K562 (cell line): ENCODE data around the gene CCDC167. TPM values are rescaled to one million over a fixed set of nuclear protein-coding genes. Genes with fewer than 3 reads are reported as not detected.

Experiments
- BCOR ChIP-seq: fragments of 450-650 bp; IDR thresholded peaks from 2 replicates; pipeline ENCODE4 v1.6.1; 2016
- FOXA3 ChIP-seq, 2 experiments: fragments of 450-650 bp in 1 of 2; sonication (generic) in 1 of 2; formaldehyde crosslinking; IDR thresholded peaks in 1 of 2; conservative IDR thresholded peaks in 1 of 2; 2 replicates each; pipeline versions ENCODE4 v1.4.0 to v1.8.0; 2020 to 2022; ENCODE audit warnings: mild to moderate bottlenecking in 2 of 2, missing genetic modification reagents in 1 of 2
- GABPB2 ChIP-seq: fragments of 250-450 bp; sonication (Bioruptor Pico); conservative IDR thresholded peaks from 2 replicates; pipeline ENCODE4 v1.5.1; 2021; ENCODE audit warnings: mild to moderate bottlenecking
- GATA2 ChIP-seq: sonication (generic); formaldehyde crosslinking; IDR thresholded peaks from 2 replicates; pipeline ENCODE4 v1.4.0; 2020; ENCODE audit warnings: mild to moderate bottlenecking, missing genetic modification reagents
- GTF2E2 ChIP-seq: fragments of 200-800 bp; sonication (Bioruptor generic); IDR thresholded peaks from 2 replicates; pipeline ENCODE4 v1.6.1; 2016; ENCODE audit warnings: missing genetic modification characterization, missing compliant biosample characterization
- HNRNPK ChIP-seq: fragments of 200-400 bp; formaldehyde crosslinking; IDR thresholded peaks from one replicate; pipeline ENCODE4 v1.6.1; 2018; ENCODE audit warnings: mild to moderate bottlenecking, low read depth, low read length; ENCODE audit not compliant: poor library complexity, severe bottlenecking
- MCM7 ChIP-seq, 2 experiments: fragments of 450-650 bp; IDR thresholded peaks; 2 replicates each; pipeline ENCODE4 v1.6.1; 2016 to 2018
- NFE2L1 ChIP-seq: fragments of 450-650 bp; IDR thresholded peaks from 2 replicates; pipeline ENCODE4 v1.6.1; 2016; ENCODE audit warnings: missing genetic modification characterization, low read depth, mild to moderate bottlenecking, missing compliant biosample characterization, moderate library complexity, borderline replicate concordance
- NFXL1 ChIP-seq: fragments of 450-650 bp; formaldehyde crosslinking; IDR thresholded peaks from 2 replicates; pipeline ENCODE4 v1.4.0; 2021; ENCODE audit warnings: mild to moderate bottlenecking
- NR2C1 ChIP-seq, 2 experiments: fragments of 450-650 bp; IDR thresholded peaks; 2 replicates each; pipeline ENCODE4 v1.6.1; 2017; ENCODE audit warnings: mild to moderate bottlenecking in 2 of 2, antibody characterized with exemption in 1 of 2, inconsistent platforms in 1 of 2, missing compliant biosample characterization in 1 of 2, missing genetic modification characterization in 1 of 2
- PRPF4 ChIP-seq: fragments of 200-400 bp; formaldehyde crosslinking; IDR thresholded peaks from one replicate; pipeline ENCODE4 v1.6.1; 2017; ENCODE audit warnings: low read length, low read depth, mild to moderate bottlenecking; ENCODE audit not compliant: insufficient read depth, poor library complexity, severe bottlenecking
- RBBP5 ChIP-seq: fragments of 200-600 bp; sonication (generic); IDR thresholded peaks from 2 replicates; pipeline ENCODE4 v1.6.1; 2012; ENCODE audit warnings: borderline replicate concordance, mild to moderate bottlenecking, low read length, control low read depth, inconsistent platforms; ENCODE audit not compliant: insufficient read depth, poor library complexity, severe bottlenecking
- RCOR1 ChIP-seq, 2 experiments: IDR thresholded peaks; 2 replicates each; pipeline ENCODE4 v1.6.1; 2012; ENCODE audit warnings: low read depth in 2 of 2, low read length in 2 of 2, borderline replicate concordance in 1 of 2, improper control_type of control experiment in 1 of 2
- SAP30 ChIP-seq: fragments of 200-600 bp; sonication (generic); IDR thresholded peaks from 2 replicates; pipeline ENCODE4 v1.6.1; 2012; ENCODE audit warnings: borderline replicate concordance, low read depth, mild to moderate bottlenecking, moderate library complexity, low read length, control low read depth, inconsistent platforms; ENCODE audit not compliant: insufficient read depth, poor library complexity, severe bottlenecking
- SMARCB1 ChIP-seq: IDR thresholded peaks from 2 replicates; pipeline ENCODE4 v1.6.1; 2011; ENCODE audit warnings: improper control_type of control experiment, low read depth; ENCODE audit not compliant: insufficient read length
- SMARCE1 ChIP-seq: fragments of 450-650 bp; IDR thresholded peaks from 2 replicates; pipeline ENCODE4 v1.7.1; 2016; ENCODE audit warnings: mild to moderate bottlenecking
- SRSF9 ChIP-seq: fragments of 200-400 bp; formaldehyde crosslinking; IDR thresholded peaks from 2 replicates; pipeline ENCODE4 v1.6.1; 2017; ENCODE audit warnings: low read depth, low read length, borderline replicate concordance
- TBL1XR1 ChIP-seq, 2 experiments: IDR thresholded peaks; 2 replicates each; pipeline ENCODE4 v1.6.1; 2012; ENCODE audit warnings: improper control_type of control experiment in 2 of 2, low read length in 2 of 2, mild to moderate bottlenecking in 1 of 2
- ZFX ChIP-seq: sonication (generic); formaldehyde crosslinking; IDR thresholded peaks from 2 replicates; pipeline ENCODE4 v1.8.0; 2022; ENCODE audit warnings: mild to moderate bottlenecking, missing genetic modification reagents, moderate library complexity
- ZNF274 ChIP-seq: IDR thresholded peaks from 2 replicates; pipeline ENCODE4 v1.6.1; 2011; ENCODE audit warnings: low read depth, mild to moderate bottlenecking, low read length, moderate library complexity, borderline replicate concordance
- ZNF707 ChIP-seq: fragments of 250-450 bp; sonication (Bioruptor Pico); conservative IDR thresholded peaks from 2 replicates; pipeline ENCODE4 v1.8.0; 2022; ENCODE audit warnings: inconsistent platforms, mild to moderate bottlenecking, moderate library complexity
- polyA plus RNA-seq, 8 experiments: library from polyadenylated mRNA; depleted of rRNA in 4 of 8; stranded (reverse) in 5 of 8; unstranded in 3 of 8; fragments of >200 nt; fragmentation: Nextera tagmentation in 2 of 8; fragmentation: Illumina TruSeq in 1 of 8; extraction: Ambion mirVana in 2 of 8; extraction: Trizol in 1 of 8; gene quantifications; 2 replicates each; pipeline versions ENCODE4 v1.2.1 to v1.2.3, GENCODE V29; 2011 to 2014; ENCODE audit warnings: inconsistent platforms in 1 of 8, missing spikeins in 1 of 8
- total RNA-seq, 7 experiments: library from RNA; depleted of rRNA in 6 of 7; stranded (reverse); fragments of >200 nt in 6 of 7; fragmentation: Illumina TruSeq in 2 of 7; extraction: Trizol in 2 of 7; gene quantifications; 2 replicates each; pipeline versions ENCODE4 v1.2.1 to v1.2.3, GENCODE V29; 2011 to 2021; ENCODE audit warnings: low replicate concordance in 1 of 7
- TF ChIP-seq, protein P1 (sequence below): fragments of 200-800 bp; sonication (Bioruptor generic); IDR thresholded peaks from 2 replicates; pipeline ENCODE4 v1.6.1; 2017; ENCODE audit warnings: missing genetic modification characterization, missing compliant biosample characterization
- TF ChIP-seq, protein P2 (sequence below): IDR thresholded peaks from 2 replicates; pipeline ENCODE4 v1.6.1; 2016; ENCODE audit warnings: missing genetic modification characterization, missing compliant biosample characterization

Gene CCDC167
- total and polyA plus RNA-seq, 9 of the 15 experiments (the other 6 are each of a cell fraction or from before 2014, with no cell fraction given), result 26.0 to 114 (median 45.2) TPM

DNA sequence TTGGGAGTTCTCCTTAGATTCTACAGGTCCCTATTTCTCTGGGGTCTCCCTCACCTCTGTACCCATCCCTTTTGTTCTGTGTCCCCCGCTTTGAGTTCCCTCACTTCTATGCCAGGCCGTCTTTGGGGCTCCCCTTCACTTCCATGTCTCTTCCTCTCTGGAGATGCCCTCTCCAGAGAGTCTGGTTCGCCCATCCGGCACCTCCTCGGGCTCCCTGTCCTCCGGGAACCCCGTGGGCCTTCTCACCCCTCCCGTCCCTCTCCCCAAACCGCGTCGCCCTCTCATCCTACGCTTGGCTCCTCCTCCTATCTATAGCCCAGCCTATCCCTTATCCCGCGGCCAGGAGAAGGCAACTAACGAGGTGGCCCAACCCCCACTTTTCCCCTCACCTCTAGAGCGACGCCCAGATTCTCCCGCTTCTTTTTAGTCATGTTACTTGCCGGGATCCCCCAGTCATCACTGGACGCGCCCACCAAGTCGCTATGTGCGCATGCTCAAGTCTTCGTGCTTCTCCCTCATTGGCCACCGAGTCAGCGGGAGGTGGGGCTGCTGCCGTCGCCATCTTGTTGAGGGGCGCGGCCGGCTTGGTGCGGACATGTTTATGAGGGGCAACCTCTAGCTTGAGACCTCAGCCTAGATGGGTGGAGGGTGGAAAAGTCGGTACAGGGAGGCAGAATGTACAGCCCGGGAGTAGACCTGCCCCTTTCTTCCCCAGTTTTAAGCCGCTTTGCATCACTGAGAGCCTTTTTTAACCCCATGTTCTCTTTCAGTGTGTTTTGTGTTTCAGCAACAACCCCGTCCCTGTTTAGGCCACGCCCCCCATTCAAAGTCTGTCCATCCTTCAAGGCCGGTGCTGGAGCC lies at the start of gene CCDC167 (continued):
- TF ChIP-seq PRPF4 (no peak), SRSF9 (no peak), SAP30 (peak; percentile 89), RCOR1 (IDR thresholded peaks at IDR 0.05; ENCODE audit: borderline replicate concordance in 1 of 2, low read depth in 2 of 2, low read length in 2 of 2) (peak in 1 of 2 experiments; percentile 85; a peak in 2 of 4 replicates), ZNF274 (no peak), RBBP5 (no peak), NFE2L1 (tag) (no peak), TBL1XR1 (IDR thresholded peaks at IDR 0.05; ENCODE audit: low read length in 2 of 2) (peak in 1 of 2 experiments; percentile 45; a peak in 1 of 4 replicates), ZNF707 (CRISPR knock-in tag) (no peak), NR2C1 (IDR thresholded peaks at IDR 0.05) (peak; percentile 85; the same call in 1 of the 2 replicates), NR2C1 (tag; IDR thresholded peaks at IDR 0.05) (no peak; the same call in 1 of the 2 replicates), FOXA3 (CRISPR knock-in tag; conservative IDR thresholded peaks at IDR 0.05 in 1 of 2, IDR thresholded peaks at IDR 0.05 in 1 of 2) (no peak; a peak in 1 of 4 replicates), ZFX (CRISPR knock-in tag) (peak; percentile 53; the same call in 1 of the 2 replicates), GABPB2 (CRISPR knock-in tag) (no peak), NFXL1 (CRISPR knock-in tag) (no peak), BCOR (peak; percentile 28; the same call in 1 of the 2 replicates), GTF2E2 (tag) (peak; percentile 68; the same call in 1 of the 2 replicates), MCM7 (IDR thresholded peaks at IDR 0.05) (no peak), GATA2 (CRISPR knock-in tag) (no peak), HNRNPK (no peak), SMARCE1 (peak; percentile 56; the same call in 1 of the 2 replicates), SMARCB1 (no peak)
- TF ChIP-seq, protein P1, sequence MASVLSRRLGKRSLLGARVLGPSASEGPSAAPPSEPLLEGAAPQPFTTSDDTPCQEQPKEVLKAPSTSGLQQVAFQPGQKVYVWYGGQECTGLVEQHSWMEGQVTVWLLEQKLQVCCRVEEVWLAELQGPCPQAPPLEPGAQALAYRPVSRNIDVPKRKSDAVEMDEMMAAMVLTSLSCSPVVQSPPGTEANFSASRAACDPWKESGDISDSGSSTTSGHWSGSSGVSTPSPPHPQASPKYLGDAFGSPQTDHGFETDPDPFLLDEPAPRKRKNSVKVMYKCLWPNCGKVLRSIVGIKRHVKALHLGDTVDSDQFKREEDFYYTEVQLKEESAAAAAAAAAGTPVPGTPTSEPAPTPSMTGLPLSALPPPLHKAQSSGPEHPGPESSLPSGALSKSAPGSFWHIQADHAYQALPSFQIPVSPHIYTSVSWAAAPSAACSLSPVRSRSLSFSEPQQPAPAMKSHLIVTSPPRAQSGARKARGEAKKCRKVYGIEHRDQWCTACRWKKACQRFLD (CRISPR knock-in tag), result no peak; the same call in 1 of the 2 replicates
- TF ChIP-seq, protein P2, sequence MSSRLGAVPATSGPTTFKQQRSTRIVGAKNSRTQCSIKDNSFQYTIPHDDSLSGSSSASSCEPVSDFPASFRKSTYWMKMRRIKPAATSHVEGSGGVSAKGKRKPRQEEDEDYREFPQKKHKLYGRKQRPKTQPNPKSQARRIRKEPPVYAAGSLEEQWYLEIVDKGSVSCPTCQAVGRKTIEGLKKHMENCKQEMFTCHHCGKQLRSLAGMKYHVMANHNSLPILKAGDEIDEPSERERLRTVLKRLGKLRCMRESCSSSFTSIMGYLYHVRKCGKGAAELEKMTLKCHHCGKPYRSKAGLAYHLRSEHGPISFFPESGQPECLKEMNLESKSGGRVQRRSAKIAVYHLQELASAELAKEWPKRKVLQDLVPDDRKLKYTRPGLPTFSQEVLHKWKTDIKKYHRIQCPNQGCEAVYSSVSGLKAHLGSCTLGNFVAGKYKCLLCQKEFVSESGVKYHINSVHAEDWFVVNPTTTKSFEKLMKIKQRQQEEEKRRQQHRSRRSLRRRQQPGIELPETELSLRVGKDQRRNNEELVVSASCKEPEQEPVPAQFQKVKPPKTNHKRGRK (tag), result no peak
